Hematopoietic multipotent progenitor cell treated with erythropoietin and hydrocortisone succinate and interleukin-3 and kit ligand, for 4 days (in vitro differentiated cells): ENCODE measurements around the gene ATP1A3.
"Not testable (repeated sequence)": the region's sequence is repeated elsewhere in the genome, so short reads cannot be mapped to it uniquely, and the experiment has no call there.

Source experiments
- DNase-seq: peaks from one replicate; pipeline ENCODE4 v3.0.0-alpha.2; 2015

ATP1A3 gene

GRCh38 chr19:42010245-42011126, 16.5 kb upstream of the ATP1A3 start:
- no peak for DNase-seq

GRCh38 chr19:42006569-42006968, 12.5 kb upstream of the ATP1A3 start:
- DNase-seq, result no peak

GRCh38 chr19:42005504-42005903, 11.5 kb upstream of the ATP1A3 start:
- no peak for DNase-seq

- DNase-seq, result no peak
Measured at GRCh38 chr19:42003506-42004294, 9.7 kb upstream of the ATP1A3 start.

GRCh38 chr19:41999878-42000208, 5.8 kb upstream of the ATP1A3 start:
- no peak for DNase-seq

- peak; percentile 31 for DNase-seq
Measured at GRCh38 chr19:41999071-41999877, 5.2 kb upstream of the ATP1A3 start.

GRCh38 chr19:41998246-41999020, 4.4 kb upstream of the ATP1A3 start:
- DNase-seq, result peak; percentile 80

GRCh38 chr19:41997851-41998229, 3.8 kb upstream of the ATP1A3 start:
- DNase-seq, result peak; percentile 24

GRCh38 chr19:41997121-41997850, 3.3 kb upstream of the ATP1A3 start:
- peak; percentile 64 for DNase-seq

- peak; percentile 44 for DNase-seq
Measured at GRCh38 chr19:41995959-41996797, 2.1 kb upstream of the ATP1A3 start.

GRCh38 chr19:41994994-41995958, 1.2 kb upstream of the ATP1A3 start:
- DNase-seq, result no peak

- DNase-seq, result no peak
Measured at GRCh38 chr19:41994521-41994971, 516 bp upstream of the ATP1A3 start.

- not testable (repeated sequence) for DNase-seq
Measured at GRCh38 chr19:41991925-41992569, 2.0 kb downstream of the ATP1A3 start.

- no peak for DNase-seq
Measured at GRCh38 chr19:41991025-41991424, 3.0 kb downstream of the ATP1A3 start.

- no peak for DNase-seq
Measured at GRCh38 chr19:41990615-41991014, 3.4 kb downstream of the ATP1A3 start.

- DNase-seq, result no peak
Measured at GRCh38 chr19:41990028-41990427, 4.0 kb downstream of the ATP1A3 start.

- DNase-seq, result no peak
Measured at GRCh38 chr19:41988947-41989346, 5.1 kb downstream of the ATP1A3 start.

- DNase-seq, result no peak
Measured at GRCh38 chr19:41987141-41987860, 6.7 kb downstream of the ATP1A3 start.
